Left hindlimb (tissue), 1 donor: ENCODE measurements around the gene CCDC88C.
A peak's percentile ranks its signal among the peaks of the same experiment; 100 is the strongest.

Experiments used
- DNase-seq: peaks from one replicate; pipeline ENCODE4 v3.0.0-alpha.2; 2018

CCDC88C gene

GRCh38 chr14:91342206-91342760 is 75.3 kb downstream of the CCDC88C start:
- peak; percentile 26 for DNase-seq

DNA sequence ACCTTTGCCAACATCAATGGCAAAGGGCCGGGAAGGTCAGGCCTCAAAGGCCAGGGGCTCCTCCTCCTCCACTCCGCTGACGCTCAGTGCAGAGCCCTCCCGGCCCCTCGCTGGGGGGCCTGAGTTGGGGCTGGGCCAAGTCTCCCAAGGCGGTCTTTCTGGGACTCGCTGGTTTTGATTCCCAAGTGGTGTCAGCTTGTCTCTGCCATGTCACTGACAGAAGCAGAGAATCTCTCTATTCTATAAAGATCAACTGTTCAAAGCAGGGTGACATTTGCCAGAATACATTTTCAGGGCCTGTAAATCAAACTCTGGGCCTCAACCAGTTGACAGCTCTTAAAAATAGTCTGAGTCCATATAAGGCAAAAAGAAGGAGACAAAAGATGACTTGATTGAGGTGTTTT is 75.9 kb downstream of the CCDC88C start:
- DNase-seq = peak; percentile 12

- no peak for DNase-seq
Measured at GRCh38 chr14:91341334-91341733, 76.3 kb downstream of the CCDC88C start.

GRCh38 chr14:91339671-91340369 is 77.8 kb downstream of the CCDC88C start:
- peak; percentile 6 for DNase-seq

DNA sequence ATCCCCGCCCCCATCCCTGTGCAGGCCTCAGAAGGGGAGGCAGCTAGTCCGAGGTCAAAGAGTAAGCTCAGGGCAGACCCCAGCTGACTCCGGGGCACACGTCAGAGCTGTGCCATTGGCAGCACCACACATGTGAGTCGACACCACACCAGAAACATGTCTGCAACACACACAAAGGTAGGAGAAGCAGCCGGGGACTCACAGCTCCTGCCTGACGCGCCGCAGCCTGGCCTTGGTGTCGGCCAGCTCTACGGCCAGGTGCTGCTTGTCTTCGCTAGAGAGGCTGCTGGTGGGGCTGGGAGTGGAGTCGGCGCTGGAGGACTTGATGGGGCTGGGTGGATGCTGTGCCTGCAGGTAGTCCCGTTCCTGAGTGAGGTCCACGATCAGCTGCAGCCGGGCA is 78.5 kb downstream of the CCDC88C start:
- no peak for DNase-seq

DNA sequence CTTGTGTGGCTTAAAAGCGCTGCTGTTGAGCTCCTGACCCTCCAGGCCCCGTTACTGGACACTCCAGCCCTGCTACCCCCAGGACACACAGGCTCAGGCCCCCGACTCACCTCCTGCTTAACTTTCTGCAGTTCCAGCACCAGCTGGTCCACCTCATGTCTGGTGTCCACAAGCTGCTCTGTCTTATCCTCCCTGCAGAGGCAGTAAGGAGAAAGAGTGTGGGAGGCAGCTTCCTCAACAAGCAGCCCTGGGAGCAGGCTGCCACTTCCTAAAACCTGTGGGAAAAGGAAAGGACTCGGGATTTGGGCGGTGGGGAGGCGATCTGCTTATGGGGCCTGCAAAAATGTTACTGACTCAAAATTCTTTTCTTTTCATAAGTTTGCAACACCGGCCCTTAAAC is 79.2 kb downstream of the CCDC88C start:
- no peak for DNase-seq

GRCh38 chr14:91337699-91338335 is 79.8 kb downstream of the CCDC88C start:
- no peak for DNase-seq

GRCh38 chr14:91336093-91336450 is 81.5 kb downstream of the CCDC88C start:
- DNase-seq = no peak

DNA sequence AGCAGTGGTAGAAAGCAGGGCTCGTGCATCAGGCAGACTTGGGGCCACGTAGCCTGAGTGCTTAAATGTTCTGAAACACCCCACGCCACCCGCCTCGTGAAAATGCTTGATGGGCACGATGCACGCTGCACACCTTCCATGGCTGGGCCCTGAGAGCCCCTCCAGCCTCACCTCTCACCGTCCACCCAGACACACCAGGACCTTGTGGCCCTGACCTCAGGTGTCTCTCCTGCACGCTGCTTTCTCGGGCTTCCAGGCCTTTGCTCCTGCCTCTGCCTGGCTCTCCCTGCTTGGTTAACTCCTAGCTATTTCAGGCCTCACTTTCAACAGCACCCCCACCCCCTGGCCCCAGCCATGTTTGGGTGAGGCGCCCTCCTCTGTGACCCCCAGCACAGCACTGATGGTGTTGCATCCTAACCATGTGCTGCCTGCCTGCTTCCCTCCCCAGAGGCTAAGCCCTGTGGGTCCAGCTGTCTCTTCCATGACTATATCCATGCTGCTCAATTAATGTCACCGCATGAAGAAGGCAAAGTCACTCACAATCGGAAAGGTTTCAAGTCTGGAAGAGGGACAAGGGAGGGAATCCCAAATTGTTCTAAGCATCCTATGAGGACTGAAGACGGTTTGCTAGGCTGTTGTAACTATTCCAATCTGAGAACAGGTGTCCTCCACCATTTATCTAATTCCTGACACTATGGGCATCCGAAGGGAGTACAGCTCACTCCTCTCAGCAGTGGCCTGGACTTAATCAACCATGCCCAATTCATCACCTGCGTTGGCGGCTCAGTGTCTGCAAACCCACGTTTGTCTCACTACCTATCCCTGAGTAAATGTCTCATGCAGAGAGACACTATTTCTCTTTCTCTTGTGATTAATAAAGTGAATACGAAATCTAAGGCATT is 82.2 kb downstream of the CCDC88C start:
- DNase-seq = no peak

- no peak for DNase-seq
Measured at GRCh38 chr14:91333650-91334039, 84.0 kb downstream of the CCDC88C start.

DNA sequence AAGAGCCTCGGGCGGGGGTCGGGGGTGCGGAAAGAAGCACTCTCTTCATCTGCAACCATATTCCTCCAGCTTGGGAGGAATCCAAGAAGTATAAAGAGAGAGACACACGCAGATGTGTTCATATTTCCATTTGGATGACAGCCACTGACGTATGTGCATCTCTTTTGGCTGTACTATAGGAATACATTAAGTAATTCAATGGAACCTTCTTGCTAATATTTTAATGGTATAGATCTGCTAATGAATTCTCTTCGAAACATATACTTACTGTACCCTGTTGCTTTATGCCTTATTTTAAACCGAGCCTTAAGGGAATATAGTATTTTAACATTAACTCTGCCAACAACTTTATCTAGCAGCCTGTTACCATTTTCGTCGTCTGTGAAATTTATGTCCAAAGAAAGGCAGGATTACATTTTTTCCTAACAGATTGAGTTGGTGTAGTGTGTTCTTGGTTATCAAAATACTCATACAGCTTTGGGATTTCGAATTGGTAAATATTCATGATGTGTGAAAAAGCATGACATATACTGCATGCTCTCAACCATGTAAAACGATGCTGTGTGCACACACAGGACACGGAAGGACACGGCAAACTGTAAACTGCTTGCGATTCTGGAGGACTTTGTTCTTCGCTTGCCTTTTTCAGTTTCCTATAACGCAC is 84.5 kb downstream of the CCDC88C start:
- no peak for DNase-seq

DNA sequence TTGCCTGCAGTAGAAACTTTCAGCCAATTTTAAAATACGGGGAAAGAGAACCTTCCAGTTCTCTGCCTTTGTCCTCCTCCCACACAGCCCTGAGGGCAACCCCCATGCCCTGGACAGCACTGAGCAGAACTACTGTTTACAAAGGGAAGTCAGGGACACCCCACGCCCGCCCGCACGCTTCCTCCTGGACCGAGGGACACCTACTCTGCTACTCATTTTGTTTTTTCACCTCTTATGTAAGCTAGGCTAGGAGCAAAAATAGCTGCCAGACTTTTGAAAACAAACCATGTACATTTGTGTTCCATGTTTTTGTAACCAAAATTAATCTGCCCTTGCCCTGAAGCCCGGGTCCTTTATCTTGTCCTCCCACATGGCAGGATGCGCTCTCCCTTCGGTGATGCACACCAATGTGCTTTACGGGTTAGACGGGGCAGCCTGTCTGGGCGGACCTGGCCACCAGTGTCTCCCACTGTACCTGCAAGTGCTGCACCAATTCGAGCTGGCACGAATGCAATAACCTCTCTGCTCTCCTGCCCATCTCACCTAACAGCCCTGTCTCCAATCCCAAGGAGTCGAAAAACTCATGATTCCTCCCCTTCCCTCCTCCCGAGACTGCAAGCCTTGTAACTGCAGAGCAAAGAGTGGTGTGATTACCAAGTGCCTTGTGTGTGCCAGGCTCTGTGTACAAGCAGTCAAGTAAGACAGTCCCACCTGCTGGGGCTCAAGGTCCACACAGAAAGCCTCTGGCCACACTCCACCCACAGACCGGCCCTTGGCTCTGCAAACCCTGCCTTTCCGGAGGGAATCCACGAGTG is 85.2 kb downstream of the CCDC88C start:
- peak; percentile 78 for DNase-seq

DNA sequence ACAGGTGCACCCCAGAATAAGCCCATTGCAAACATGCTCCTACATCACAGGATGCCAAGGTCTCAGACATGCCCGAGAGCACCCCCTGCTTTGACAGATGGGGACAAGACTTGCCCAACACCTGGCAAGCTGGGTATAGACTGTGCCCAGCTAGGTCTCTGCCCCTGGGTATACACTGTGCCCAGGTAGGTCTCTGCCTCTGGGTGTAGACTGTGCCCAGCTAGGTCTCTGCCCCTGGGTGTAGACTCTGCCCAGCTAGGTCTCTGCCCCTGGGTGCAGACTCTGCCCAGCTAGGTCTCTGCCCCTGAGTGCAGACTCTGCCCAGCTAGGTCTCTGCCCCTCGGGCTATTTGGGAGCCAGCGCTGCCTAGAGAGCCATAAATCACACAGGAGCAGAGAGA is 85.9 kb downstream of the CCDC88C start:
- DNase-seq = no peak

DNA sequence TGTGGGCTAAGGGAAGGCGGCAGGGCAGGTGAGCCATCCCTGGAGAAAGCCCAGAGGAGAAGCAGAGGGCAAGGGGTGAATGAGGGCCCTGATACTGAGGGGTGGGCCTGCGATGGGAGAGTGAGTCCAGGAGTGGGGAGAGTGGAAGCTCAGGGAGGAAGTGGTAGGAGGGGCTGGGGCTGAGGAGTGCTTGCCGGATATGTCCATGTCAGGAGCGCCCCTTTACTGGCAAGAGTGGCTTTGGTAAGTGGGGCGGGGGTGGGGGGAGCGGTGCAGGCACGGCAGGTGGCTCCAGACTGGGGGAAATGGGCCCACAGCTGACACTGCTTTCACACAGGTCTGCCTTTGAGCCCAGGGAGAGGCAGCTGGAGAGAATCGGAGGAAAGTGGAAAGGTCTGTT is 86.8 kb downstream of the CCDC88C start:
- no peak for DNase-seq

- no peak for DNase-seq
Measured at GRCh38 chr14:91330096-91330696, 87.4 kb downstream of the CCDC88C start.

GRCh38 chr14:91329486-91330014 is 88.1 kb downstream of the CCDC88C start:
- no peak for DNase-seq

DNA sequence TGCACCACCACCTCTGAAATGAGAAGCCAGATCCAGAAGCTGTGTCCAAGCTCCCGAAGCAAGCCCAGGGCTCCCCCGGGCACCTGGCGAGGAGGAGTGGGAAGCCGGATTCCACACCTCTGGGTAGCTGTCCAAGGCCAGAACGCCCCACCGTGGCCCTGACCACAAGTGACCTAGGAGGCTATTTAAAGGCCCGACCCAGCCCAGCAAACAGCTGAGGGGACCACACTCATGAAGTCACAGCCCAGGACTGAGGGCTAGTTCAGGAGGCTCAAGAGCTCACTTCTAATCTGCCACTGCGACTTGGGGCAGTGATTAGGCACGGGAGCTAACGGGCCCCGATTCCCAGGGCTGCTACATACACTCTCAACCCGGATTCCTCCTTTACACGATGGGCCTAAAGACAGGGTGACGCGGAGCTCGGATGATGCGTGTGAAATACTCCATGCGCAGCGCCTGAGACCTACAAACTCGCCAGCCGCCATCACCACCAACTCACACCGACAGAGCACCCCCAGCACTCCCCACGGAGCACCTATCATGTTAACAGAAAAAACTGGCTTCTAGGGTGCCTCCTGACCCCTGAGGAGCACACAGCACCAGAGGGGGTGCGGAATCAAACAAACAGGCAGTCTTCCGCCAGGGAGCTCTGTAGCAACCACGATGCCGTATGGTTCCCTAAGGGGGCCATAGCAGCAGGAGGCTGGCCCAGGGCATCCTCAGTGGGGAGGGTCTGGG is 89.1 kb downstream of the CCDC88C start:
- no peak for DNase-seq

GRCh38 chr14:91327661-91328312 is 89.8 kb downstream of the CCDC88C start:
- no peak for DNase-seq

DNA sequence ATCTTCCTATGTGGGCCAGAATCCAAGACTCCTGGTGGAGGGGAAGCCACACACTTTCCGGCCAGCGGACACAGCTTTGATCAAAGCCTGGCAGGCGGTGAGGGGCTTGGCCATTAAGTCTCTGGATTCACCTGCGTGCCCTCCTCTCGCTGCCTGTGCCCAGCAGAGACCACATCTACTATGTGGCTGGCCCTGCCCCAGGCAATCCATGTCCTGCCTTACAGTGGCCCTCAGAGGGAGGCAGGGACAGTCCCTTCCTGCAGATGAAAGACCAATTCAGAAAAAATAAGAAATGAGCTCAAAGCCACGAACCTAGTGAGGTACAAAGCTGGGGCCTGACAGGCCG is 90.4 kb downstream of the CCDC88C start:
- DNase-seq = peak; percentile 51
